AG04450 (cell line): ENCODE measurements around the gene AGXT. TPM values are rescaled to one million over a fixed set of nuclear protein-coding genes. Genes with fewer than 3 reads are reported as not detected.

Source experiments
- CTCF ChIA-PET: fragments of 300-600, 350-600 bp; formaldehyde crosslinking; extraction: SDS; loops from one replicate; lab custom pipeline; 2022; ENCODE audit warnings: antibody characterized with exemption, inconsistent platforms; lab: Charles Lee
- POLR2A ChIA-PET: fragments of 350-600 bp; formaldehyde crosslinking; extraction: SDS; loops from one replicate; lab custom pipeline; 2021; ENCODE audit warnings: antibody characterized with exemption, inconsistent platforms; lab: Yijun Ruan, JAX
- DNase-seq: peaks from one replicate; pipeline ENCODE4 v3.0.0-alpha.2; 2011; ENCODE audit warnings: low read depth, low spot score
- H3K27ac ChIP-seq: one replicate; pipeline ENCODE4 v1.5.1; 2012; ENCODE audit warnings: low read depth, low read length, control low read depth
- H3K27me3 ChIP-seq: one replicate; pipeline ENCODE4 v1.6.0; 2012; ENCODE audit warnings: low read length; ENCODE audit not compliant: control insufficient read depth, insufficient read depth
- H3K4me3 ChIP-seq: 2 replicates; pipeline ENCODE4 v1.5.1; 2011; ENCODE audit warnings: mild to moderate bottlenecking, low read depth, low read length, control low read depth
- H3K9me3 ChIP-seq: 2 replicates; pipeline ENCODE4 v1.5.1; 2012; ENCODE audit warnings: low read length; ENCODE audit not compliant: control insufficient read depth, insufficient read depth
- polyA plus RNA-seq: library from polyadenylated mRNA; depleted of rRNA; stranded (reverse); fragments of >200 nt; gene quantifications from 2 replicates; pipeline ENCODE4 v1.2.3, GENCODE V29; 2011
- TF ChIP-seq, protein P1 (sequence below): IDR thresholded peaks from 2 replicates; pipeline ENCODE4 v1.5.1; 2011; ENCODE audit warnings: low read depth, low read length, control low read depth, inconsistent platforms

Gene AGXT
- polyA plus RNA-seq, 1 experiment: not detected

DNA sequence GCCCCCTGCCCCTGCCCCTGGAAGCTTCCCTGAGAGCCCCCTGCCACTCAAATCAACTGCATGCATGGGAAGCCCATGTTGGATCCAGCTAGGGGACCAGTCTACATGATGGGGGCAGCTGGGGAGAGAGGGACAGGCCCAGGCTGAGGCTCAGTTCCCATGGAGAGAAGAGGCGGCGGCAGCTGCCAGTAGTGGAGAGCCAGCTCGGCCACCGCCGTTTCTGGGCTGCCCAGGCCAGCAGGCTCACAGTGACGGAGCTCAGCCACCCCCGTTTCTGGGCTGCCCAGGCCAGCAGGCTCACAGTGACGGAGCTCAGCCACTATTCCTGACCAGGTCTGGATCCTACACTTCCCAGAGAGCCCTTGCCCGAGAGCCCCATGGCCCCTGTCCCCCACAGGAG lies 23.7 kb downstream of the AGXT start:
- TF ChIP-seq, protein P1, sequence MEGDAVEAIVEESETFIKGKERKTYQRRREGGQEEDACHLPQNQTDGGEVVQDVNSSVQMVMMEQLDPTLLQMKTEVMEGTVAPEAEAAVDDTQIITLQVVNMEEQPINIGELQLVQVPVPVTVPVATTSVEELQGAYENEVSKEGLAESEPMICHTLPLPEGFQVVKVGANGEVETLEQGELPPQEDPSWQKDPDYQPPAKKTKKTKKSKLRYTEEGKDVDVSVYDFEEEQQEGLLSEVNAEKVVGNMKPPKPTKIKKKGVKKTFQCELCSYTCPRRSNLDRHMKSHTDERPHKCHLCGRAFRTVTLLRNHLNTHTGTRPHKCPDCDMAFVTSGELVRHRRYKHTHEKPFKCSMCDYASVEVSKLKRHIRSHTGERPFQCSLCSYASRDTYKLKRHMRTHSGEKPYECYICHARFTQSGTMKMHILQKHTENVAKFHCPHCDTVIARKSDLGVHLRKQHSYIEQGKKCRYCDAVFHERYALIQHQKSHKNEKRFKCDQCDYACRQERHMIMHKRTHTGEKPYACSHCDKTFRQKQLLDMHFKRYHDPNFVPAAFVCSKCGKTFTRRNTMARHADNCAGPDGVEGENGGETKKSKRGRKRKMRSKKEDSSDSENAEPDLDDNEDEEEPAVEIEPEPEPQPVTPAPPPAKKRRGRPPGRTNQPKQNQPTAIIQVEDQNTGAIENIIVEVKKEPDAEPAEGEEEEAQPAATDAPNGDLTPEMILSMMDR: no peak
- CTCF ChIA-PET: no interaction called here
- no peak overlapping the region for H3K27ac ChIP-seq

DNA sequence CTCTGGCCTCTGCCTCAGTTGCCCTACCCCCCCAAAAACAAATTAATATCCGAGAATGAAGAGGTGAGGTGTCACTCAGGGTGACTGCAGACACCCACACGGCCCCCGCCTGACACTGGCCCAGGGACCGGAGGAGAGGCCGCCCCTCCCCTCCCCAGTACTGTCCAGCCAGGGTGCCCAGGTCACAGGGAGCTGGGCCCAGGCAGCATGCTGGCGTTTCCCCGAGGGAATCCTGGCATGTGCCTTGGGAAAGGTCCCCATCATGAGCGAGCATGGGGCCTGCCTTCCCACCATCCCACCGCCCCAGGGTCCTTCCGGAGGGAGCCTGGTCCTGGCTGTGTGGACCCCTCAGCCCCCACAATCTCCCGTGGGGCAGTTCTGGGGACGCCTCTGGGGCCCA lies 24.3 kb downstream of the AGXT start:
- POLR2A ChIA-PET: no interaction called here
- Histone ChIP-seq H3K27ac (no peak overlapping the region), H3K4me3 (no peak overlapping the region), H3K9me3 (no peaks in the 10 kb centered on the region; the same call in 1 of the 2 replicates), H3K27me3 (no peaks in the 10 kb centered on the region)
- DNase-seq: no peak
- CTCF ChIA-PET: no interaction called here
- TF ChIP-seq, protein P1: no peak

More for the DNA sequence above, 23.7 kb downstream of the AGXT start:
- Histone ChIP-seq H3K4me3 (no peak overlapping the region), H3K9me3 (no peaks in the 10 kb centered on the region; the same call in 1 of the 2 replicates), H3K27me3 (no peaks in the 10 kb centered on the region)
- POLR2A ChIA-PET: no interaction called here
- DNase-seq: no peak

DNA sequence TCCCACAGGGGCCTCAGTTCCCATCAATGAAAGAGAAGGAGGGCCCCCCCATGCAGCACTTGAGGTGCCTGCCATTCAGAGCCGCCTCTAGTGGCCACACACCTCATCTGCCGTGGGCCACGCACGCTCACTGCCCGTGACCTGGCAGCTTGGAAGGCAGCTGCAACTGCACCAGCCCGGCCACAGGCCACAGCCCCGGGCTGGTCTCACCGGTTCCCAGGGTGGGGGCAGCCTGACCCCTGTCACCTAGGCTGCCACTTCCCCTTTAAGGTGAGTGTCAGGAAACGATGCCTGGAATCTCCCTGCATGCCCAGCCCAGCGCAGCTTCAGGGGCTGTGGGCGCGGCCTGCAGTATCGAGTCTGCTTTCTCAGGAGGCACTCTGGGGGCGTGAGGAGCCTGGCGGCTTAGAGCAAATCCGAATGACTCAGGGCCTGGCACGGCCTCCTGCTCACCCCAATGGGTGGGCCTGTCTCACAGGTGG lies 24.8 kb downstream of the AGXT start:
- TF ChIP-seq, protein P1: no peak
- DNase-seq: no peak
- Histone ChIP-seq H3K27me3 (no peaks in the 10 kb centered on the region), H3K9me3 (no peaks in the 10 kb centered on the region; the same call in 1 of the 2 replicates), H3K4me3 (no peak overlapping the region), H3K27ac (no peak overlapping the region)
- ChIA-PET CTCF (no interaction called here), POLR2A (no interaction called here)

DNA sequence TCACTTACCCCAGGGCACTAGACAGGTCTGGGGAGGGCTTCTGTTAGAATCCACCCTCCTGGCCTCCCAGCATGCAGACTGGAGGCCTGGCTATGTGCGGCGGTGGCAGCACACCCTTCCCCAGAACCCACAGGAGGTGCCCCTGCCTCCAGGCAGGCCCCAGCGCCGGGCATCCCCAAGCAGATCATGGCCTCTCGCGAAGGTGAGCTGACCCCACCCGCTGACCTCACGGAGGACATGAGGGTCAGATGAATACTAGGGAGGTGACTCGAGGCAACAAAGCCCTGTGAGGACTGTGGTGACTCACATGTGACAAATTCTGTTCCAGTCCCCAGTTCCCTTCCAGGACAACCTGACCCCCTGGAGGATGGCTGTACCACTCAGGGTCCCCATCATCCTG lies 25.4 kb downstream of the AGXT start:
- Histone ChIP-seq H3K9me3 (no peaks in the 10 kb centered on the region; the same call in 1 of the 2 replicates), H3K27ac (no peak overlapping the region), H3K4me3 (no peak overlapping the region), H3K27me3 (peaks cover 1% of the 10 kb centered on the region)
- TF ChIP-seq, protein P1: no peak
- CTCF ChIA-PET: no interaction called here
- DNase-seq: no peak
- POLR2A ChIA-PET: no interaction called here

DNA sequence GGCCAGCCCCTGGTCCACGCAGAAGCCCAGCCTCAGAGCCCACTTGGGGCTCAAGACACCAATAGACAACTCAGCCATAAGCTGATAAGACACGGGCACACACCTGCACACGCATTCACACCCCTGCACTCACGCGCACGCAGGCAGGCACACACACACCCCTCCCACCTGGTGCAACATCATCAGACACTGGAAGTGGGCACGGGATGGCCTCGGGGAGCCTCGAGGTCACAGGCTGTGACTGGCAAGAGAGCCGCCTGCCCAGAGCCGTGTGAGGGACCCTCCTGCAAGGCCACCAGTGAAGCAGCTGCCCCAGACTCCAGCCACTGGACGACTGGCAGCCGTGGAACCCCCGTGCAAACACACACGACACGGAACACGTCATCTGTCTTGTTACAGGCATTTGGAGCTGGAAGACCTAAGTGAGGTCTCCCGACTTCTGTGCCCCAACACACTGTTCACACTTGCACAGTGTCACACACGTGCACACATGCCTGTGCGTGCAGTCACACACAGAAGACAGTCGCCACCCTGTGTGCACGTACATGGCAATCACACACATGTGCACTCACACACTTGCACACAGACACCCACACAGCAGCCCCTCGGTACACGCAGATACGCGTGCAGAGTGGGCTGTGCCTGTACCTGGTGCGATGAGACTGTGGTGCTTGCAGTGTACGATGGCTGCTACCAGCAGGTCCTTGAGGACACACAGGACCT lies 26.4 kb downstream of the AGXT start:
- peaks cover 3% of the 10 kb centered on the region for H3K27me3 ChIP-seq
- no peaks in the 10 kb centered on the region; the same call in 1 of the 2 replicates for H3K9me3 ChIP-seq
- DNase-seq: no peak
- H3K4me3 ChIP-seq: no peak overlapping the region
- CTCF ChIA-PET: no interaction called here
- no peak overlapping the region for H3K27ac ChIP-seq
- TF ChIP-seq, protein P1: no peak
- POLR2A ChIA-PET: no interaction called here
